WTC11 (cell line): ENCODE data around the gene CYREN. TPM values are rescaled to one million over a fixed set of nuclear protein-coding genes. Genes with fewer than 3 reads are reported as not detected.

ENCODE experiments used
- ATAC-seq: fragments of 200-7000 bp; cut with Tn5 transposase; 2 replicates; pipeline ENCODE4 v1.10.0; 2021; ENCODE audit warnings: mild to moderate bottlenecking, moderate library complexity
- CTCF ChIA-PET: fragments of 300-600 bp; sonication (Branson Sonifier 250); formaldehyde crosslinking; loops from one replicate; lab custom pipeline; 2021; ENCODE audit warnings: antibody characterized with exemption; lab: Charles Lee
- POLR2A ChIA-PET: fragments of 350-600 bp; sonication (Branson Sonifier 250); formaldehyde crosslinking; loops from one replicate; lab custom pipeline; 2021; ENCODE audit warnings: antibody characterized with exemption; lab: Charles Lee
- DNase-seq: peaks from one replicate; pipeline ENCODE4 v3.0.0; 2021; ENCODE audit warnings: low spot score
- H3K27ac Mint-ChIP-seq: 2 replicates; pipeline ENCODE4 v1.8.0; 2021; ENCODE audit warnings: mixed read lengths
- H3K27me3 Mint-ChIP-seq: 2 replicates; pipeline ENCODE4 v1.8.0; 2021; ENCODE audit warnings: low read depth, mild to moderate bottlenecking, moderate library complexity, mixed read lengths
- H3K36me3 Mint-ChIP-seq: 2 replicates; pipeline ENCODE4 v1.8.0; 2021; ENCODE audit warnings: mixed read lengths
- H3K4me1 Mint-ChIP-seq: 2 replicates; pipeline ENCODE4 v1.8.0; 2022; ENCODE audit warnings: mixed read lengths
- H3K4me3 Mint-ChIP-seq: 2 replicates; pipeline ENCODE4 v1.8.0; 2021; ENCODE audit warnings: mild to moderate bottlenecking, moderate library complexity, mixed read lengths
- H3K9me3 Mint-ChIP-seq: 2 replicates; pipeline ENCODE4 v1.8.0; 2021; ENCODE audit warnings: mixed read lengths
- ATF1 ChIP-seq: sonication (generic); formaldehyde crosslinking; IDR thresholded peaks from 2 replicates; pipeline ENCODE4 v1.8.1; 2023; ENCODE audit warnings: mild to moderate bottlenecking, moderate library complexity, missing genetic modification reagents
- ESRRA ChIP-seq: sonication (generic); formaldehyde crosslinking; IDR thresholded peaks from 2 replicates; pipeline ENCODE4 v1.8.1; 2022; ENCODE audit warnings: mild to moderate bottlenecking, missing genetic modification reagents, borderline replicate concordance
- FOXP1 ChIP-seq: sonication (generic); formaldehyde crosslinking; IDR thresholded peaks from 2 replicates; pipeline ENCODE4 v1.8.0; 2022; ENCODE audit warnings: missing genetic modification reagents, mild to moderate bottlenecking, moderate library complexity, borderline replicate concordance
- GABPB1 ChIP-seq: sonication (generic); formaldehyde crosslinking; IDR thresholded peaks from 2 replicates; pipeline ENCODE4 v1.8.1; 2023; ENCODE audit warnings: mild to moderate bottlenecking, missing genetic modification reagents
- NFATC4 ChIP-seq: fragments of 250-450 bp; sonication (Bioruptor Pico); IDR thresholded peaks from 2 replicates; pipeline ENCODE4 v1.9.0; 2021; ENCODE audit warnings: mild to moderate bottlenecking
- NFE2L1 ChIP-seq: sonication (generic); formaldehyde crosslinking; IDR thresholded peaks from 2 replicates; pipeline ENCODE4 v1.8.1; 2023; ENCODE audit warnings: missing genetic modification reagents
- TEAD4 ChIP-seq: sonication (generic); formaldehyde crosslinking; IDR thresholded peaks from 2 replicates; pipeline ENCODE4 v1.8.0; 2022; ENCODE audit warnings: mild to moderate bottlenecking, missing genetic modification reagents
- ZNF317 ChIP-seq: sonication (generic); formaldehyde crosslinking; IDR thresholded peaks from 2 replicates; pipeline ENCODE4 v1.8.1; 2023; ENCODE audit warnings: low read depth, mild to moderate bottlenecking, moderate library complexity, missing genetic modification reagents, borderline replicate concordance
- total RNA-seq: library from RNA; stranded (reverse); gene quantifications from 3 replicates; pipeline ENCODE4 v1.2.3, GENCODE V29; 2021
- TF ChIP-seq, protein P1 (sequence below): sonication (generic); formaldehyde crosslinking; IDR thresholded peaks from 2 replicates; pipeline ENCODE4 v1.8.0; 2022; ENCODE audit warnings: mild to moderate bottlenecking, missing genetic modification reagents
- TF ChIP-seq, protein P2 (sequence below): sonication (generic); formaldehyde crosslinking; conservative IDR thresholded peaks from 2 replicates; pipeline ENCODE4 v1.8.1; 2023; ENCODE audit warnings: mild to moderate bottlenecking, low read depth, missing genetic modification reagents, moderate library complexity
- TF ChIP-seq, protein P3 (sequence below): sonication (generic); formaldehyde crosslinking; IDR thresholded peaks from 2 replicates; pipeline ENCODE4 v1.8.1; 2023; ENCODE audit warnings: mild to moderate bottlenecking, moderate library complexity, missing genetic modification reagents
- TF ChIP-seq, protein P4 (sequence below): sonication (generic); formaldehyde crosslinking; IDR thresholded peaks from 2 replicates; pipeline ENCODE4 v1.8.0; 2022; ENCODE audit warnings: mild to moderate bottlenecking, missing genetic modification reagents
- TF ChIP-seq, protein P5 (sequence below): sonication (generic); formaldehyde crosslinking; IDR thresholded peaks from 2 replicates; pipeline ENCODE4 v1.8.0; 2023; ENCODE audit warnings: mild to moderate bottlenecking, missing genetic modification reagents

Gene CYREN
- total RNA-seq, 1 experiment from 2014 or later = 37.9 TPM

DNA sequence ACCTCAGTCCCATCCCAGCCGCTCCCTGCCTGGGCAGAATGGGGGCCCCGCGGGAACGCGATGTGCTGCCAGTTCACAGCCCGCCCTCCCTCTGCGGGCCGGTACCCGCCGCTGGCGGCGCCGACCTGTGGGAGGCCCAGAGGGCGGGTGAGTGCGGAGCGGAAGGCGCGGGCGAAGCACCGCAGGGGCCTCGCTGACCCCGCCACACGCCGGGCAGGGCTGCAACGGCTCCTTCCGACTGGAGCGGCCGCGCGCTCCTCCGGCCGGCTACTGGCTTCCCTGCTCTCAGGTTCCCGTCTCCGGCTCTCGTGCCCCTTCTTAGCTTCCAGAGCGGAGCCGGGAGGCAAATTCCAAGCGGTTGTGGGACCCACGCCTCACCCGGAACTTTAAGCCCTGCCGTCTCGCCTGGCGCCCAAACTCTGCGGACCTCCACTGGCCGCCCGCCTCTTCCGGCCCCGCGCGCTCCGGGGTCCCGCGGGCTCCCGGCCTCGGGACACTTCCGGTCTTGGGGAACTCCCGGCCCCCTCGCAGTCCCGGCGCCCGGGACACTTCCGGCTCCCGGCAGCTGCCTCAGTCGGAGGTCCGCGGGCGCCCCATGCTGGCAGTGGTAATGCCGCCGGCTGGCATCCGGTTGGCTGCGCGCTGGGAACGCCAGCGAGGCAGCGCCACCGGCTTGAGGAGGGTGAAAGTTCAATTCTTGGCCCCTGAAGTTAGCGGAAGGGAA, at the start of gene CYREN (continued):
- TF ChIP-seq ZNF317 (CRISPR knock-in tag) = no peak
- TF ChIP-seq, protein P1, sequence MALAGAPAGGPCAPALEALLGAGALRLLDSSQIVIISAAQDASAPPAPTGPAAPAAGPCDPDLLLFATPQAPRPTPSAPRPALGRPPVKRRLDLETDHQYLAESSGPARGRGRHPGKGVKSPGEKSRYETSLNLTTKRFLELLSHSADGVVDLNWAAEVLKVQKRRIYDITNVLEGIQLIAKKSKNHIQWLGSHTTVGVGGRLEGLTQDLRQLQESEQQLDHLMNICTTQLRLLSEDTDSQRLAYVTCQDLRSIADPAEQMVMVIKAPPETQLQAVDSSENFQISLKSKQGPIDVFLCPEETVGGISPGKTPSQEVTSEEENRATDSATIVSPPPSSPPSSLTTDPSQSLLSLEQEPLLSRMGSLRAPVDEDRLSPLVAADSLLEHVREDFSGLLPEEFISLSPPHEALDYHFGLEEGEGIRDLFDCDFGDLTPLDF (CRISPR knock-in tag) = no peak
- TF ChIP-seq FOXP1 = no peak; the same call in 1 of the 2 replicates
- TF ChIP-seq, protein P2, sequence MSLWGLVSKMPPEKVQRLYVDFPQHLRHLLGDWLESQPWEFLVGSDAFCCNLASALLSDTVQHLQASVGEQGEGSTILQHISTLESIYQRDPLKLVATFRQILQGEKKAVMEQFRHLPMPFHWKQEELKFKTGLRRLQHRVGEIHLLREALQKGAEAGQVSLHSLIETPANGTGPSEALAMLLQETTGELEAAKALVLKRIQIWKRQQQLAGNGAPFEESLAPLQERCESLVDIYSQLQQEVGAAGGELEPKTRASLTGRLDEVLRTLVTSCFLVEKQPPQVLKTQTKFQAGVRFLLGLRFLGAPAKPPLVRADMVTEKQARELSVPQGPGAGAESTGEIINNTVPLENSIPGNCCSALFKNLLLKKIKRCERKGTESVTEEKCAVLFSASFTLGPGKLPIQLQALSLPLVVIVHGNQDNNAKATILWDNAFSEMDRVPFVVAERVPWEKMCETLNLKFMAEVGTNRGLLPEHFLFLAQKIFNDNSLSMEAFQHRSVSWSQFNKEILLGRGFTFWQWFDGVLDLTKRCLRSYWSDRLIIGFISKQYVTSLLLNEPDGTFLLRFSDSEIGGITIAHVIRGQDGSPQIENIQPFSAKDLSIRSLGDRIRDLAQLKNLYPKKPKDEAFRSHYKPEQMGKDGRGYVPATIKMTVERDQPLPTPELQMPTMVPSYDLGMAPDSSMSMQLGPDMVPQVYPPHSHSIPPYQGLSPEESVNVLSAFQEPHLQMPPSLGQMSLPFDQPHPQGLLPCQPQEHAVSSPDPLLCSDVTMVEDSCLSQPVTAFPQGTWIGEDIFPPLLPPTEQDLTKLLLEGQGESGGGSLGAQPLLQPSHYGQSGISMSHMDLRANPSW (CRISPR knock-in tag) = no peak
- no peak for TF ChIP-seq NFE2L1
- TF ChIP-seq ATF1 (CRISPR knock-in tag) = no peak
- TF ChIP-seq, protein P3, sequence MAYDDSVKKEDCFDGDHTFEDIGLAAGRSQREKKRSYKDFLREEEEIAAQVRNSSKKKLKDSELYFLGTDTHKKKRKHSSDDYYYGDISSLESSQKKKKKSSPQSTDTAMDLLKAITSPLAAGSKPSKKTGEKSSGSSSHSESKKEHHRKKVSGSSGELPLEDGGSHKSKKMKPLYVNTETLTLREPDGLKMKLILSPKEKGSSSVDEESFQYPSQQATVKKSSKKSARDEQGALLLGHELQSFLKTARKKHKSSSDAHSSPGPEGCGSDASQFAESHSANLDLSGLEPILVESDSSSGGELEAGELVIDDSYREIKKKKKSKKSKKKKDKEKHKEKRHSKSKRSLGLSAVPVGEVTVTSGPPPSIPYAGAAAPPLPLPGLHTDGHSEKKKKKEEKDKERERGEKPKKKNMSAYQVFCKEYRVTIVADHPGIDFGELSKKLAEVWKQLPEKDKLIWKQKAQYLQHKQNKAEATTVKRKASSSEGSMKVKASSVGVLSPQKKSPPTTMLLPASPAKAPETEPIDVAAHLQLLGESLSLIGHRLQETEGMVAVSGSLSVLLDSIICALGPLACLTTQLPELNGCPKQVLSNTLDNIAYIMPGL (CRISPR knock-in tag) = peak; percentile 88; the same call in 1 of the 2 replicates
- TF ChIP-seq TEAD4 (CRISPR knock-in tag) = peak; percentile 56
- TF ChIP-seq, protein P4, sequence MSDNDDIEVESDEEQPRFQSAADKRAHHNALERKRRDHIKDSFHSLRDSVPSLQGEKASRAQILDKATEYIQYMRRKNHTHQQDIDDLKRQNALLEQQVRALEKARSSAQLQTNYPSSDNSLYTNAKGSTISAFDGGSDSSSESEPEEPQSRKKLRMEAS = peak; percentile 76; the same call in 1 of the 2 replicates
- TF ChIP-seq, protein P5, sequence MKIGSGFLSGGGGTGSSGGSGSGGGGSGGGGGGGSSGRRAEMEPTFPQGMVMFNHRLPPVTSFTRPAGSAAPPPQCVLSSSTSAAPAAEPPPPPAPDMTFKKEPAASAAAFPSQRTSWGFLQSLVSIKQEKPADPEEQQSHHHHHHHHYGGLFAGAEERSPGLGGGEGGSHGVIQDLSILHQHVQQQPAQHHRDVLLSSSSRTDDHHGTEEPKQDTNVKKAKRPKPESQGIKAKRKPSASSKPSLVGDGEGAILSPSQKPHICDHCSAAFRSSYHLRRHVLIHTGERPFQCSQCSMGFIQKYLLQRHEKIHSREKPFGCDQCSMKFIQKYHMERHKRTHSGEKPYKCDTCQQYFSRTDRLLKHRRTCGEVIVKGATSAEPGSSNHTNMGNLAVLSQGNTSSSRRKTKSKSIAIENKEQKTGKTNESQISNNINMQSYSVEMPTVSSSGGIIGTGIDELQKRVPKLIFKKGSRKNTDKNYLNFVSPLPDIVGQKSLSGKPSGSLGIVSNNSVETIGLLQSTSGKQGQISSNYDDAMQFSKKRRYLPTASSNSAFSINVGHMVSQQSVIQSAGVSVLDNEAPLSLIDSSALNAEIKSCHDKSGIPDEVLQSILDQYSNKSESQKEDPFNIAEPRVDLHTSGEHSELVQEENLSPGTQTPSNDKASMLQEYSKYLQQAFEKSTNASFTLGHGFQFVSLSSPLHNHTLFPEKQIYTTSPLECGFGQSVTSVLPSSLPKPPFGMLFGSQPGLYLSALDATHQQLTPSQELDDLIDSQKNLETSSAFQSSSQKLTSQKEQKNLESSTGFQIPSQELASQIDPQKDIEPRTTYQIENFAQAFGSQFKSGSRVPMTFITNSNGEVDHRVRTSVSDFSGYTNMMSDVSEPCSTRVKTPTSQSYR = no peak
- TF ChIP-seq NFATC4 (CRISPR knock-in tag) = no peak

DNA sequence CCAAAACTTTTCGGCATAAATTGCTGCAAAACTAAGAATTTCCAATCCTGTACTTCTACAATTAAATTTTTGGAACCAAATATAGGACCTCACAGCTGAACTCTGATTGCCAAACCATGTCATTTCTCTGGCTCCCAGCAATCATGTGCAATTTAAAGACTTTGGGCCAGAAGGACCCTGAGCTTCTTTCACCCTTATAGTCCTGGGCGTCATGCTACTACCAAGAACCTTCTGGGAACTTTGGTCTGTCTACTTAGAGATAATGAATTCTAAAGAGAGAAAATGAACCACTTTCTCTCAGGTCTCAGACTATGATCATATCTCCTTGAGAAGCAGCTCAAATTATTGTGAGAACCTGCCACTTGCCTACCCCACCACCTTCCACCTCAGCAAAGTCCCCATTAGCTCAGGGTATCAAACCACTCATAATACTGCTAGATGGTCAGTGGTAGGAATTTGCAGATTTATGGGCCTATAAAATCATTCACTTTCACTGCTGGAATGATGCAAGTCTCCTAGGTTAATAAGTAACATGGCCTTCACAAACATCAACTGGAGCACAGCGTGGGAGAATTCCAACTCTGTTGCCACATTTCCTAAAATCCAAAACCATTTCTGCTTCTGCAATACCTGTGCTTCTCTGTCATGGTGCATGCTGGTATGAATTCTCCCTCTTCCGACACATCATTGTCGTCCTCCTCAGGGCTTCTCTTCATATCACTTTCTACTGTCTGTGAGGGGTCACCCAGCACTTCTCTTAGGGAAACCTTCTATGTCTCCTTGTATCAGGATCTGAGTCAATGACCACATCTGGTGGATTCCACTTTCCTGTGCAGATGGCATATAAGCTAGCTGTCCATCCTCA, 47.4 kb upstream of the CYREN start:
- Mint-ChIP-seq H3K36me3 (peaks cover 9% of the 10 kb centered on the region), H3K4me1 (peaks cover 34% of the 10 kb centered on the region), H3K27ac (no peak overlapping the region), H3K4me3 (no peak overlapping the region), H3K9me3 (peaks cover 14% of the 10 kb centered on the region), H3K27me3 (no peaks in the 10 kb centered on the region)
- ChIA-PET CTCF (interaction anchor here (1.2 kb wide), 1 partner anchor 14 kb away, joined by 3 read pairs; no protein-coding TSS in a partner anchor), POLR2A (no interaction called here)
- TF ChIP-seq NFATC4 (CRISPR knock-in tag) = no peak
- TF ChIP-seq ESRRA = no peak
- peak; percentile 89 for TF ChIP-seq GABPB1 (CRISPR knock-in tag)
- DNase-seq (no peak), ATAC-seq (no peak)
